Activated CD4-positive, alpha-beta T cell treated with anti-CD3 and anti-CD28 coated beads, Interleukin-2, amount 50 U/mL, for 24 hours (primary cell): ENCODE measurements around the gene RPTOR.

Experiments used
- DNase-seq, 2 donors: peaks; one replicate each; pipeline ENCODE4 v3.0.0-alpha.2; 2020; ENCODE audit warnings: low read depth in 1 of 2, low spot score in 1 of 2

The RPTOR gene

GRCh38 chr17:80902197-80902962 is 357.7 kb downstream of the RPTOR start:
- no peak for DNase-seq

GRCh38 chr17:80902963-80903611 is 358.4 kb downstream of the RPTOR start:
- no peak for DNase-seq

- DNase-seq, result no peak
Observed at GRCh38 chr17:80904036-80904753, 359.6 kb downstream of the RPTOR start.

GRCh38 chr17:80905586-80906230 is 361.1 kb downstream of the RPTOR start:
- DNase-seq, result no peak

GRCh38 chr17:80906364-80907259 is 362.0 kb downstream of the RPTOR start:
- no peak for DNase-seq

- DNase-seq, result no peak
Observed at GRCh38 chr17:80907281-80907680, 362.6 kb downstream of the RPTOR start.

GRCh38 chr17:80908211-80908610 is 363.6 kb downstream of the RPTOR start:
- no peak for DNase-seq

- DNase-seq, result no peak
Observed at GRCh38 chr17:80908776-80909175, 364.1 kb downstream of the RPTOR start.

GRCh38 chr17:80909635-80910034 is 365.0 kb downstream of the RPTOR start:
- no peak for DNase-seq

- DNase-seq, result no peak
Observed at GRCh38 chr17:80910043-80910442, 365.4 kb downstream of the RPTOR start.

- no peak for DNase-seq
Observed at GRCh38 chr17:80912476-80912875, 367.8 kb downstream of the RPTOR start.

GRCh38 chr17:80913928-80914821 is 369.5 kb downstream of the RPTOR start:
- no peak for DNase-seq

GRCh38 chr17:80916246-80916645 is 371.6 kb downstream of the RPTOR start:
- no peak for DNase-seq

- DNase-seq, result no peak
Observed at GRCh38 chr17:80917716-80918560, 373.3 kb downstream of the RPTOR start.

GRCh38 chr17:80918731-80919130 is 374.1 kb downstream of the RPTOR start:
- no peak for DNase-seq

- DNase-seq, result no peak
Observed at GRCh38 chr17:80919331-80920311, 375.0 kb downstream of the RPTOR start.

- no peak for DNase-seq
Observed at GRCh38 chr17:80920441-80920840, 375.8 kb downstream of the RPTOR start.
